OCI-M2 (cell line): Measurements from ENCODE around the gene MNAT1.

Experiments
- DNase-seq: peaks from one replicate; lab custom pipeline; 2025; ENCODE audit not compliant: unreplicated experiment; lab: John Stamatoyannopoulos, UW

MNAT1 gene

DNA sequence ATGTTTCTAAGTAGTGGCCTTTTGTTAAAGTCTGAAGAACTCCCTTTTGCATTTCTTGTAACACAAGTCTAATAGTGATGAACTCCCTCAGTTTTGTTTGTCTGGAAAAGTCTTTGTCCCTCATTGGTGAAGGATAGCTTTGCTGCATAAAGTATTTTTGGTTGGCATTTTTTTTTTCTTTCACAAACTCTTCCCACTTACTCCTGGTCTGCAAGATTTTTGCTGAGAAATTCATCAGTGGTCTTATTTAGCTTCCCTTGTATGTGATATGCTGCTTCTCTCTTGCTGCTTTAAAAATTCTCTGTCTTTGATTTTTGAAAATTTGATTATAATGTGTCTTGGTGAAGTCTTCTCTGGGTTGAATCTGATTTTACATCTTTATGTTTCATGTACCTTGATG lies 223.6 kb downstream of the MNAT1 start:
- DNase-seq, result no peak

- no peak for DNase-seq
Observed at GRCh38 chr14:60963761-60964160, 229.2 kb downstream of the MNAT1 start.

DNA sequence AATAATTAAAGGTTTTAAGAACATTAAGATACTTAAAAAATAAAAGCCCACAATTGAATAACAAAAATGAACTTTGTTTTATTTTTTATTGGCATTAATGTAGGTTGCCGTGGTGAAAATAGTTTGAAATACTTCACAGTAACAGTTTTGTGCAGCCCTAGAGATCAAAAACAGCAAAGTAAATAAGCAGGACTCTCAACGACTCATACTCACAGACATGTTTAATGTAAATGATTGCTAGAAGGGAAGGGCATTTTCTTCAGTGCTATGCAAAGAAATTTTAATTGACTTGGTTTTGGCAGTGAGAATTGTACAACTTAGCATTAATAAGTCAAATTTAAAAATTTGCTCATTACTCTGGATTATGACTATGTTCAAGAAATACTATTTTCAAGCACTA lies 230.3 kb downstream of the MNAT1 start:
- DNase-seq, result no peak

DNA sequence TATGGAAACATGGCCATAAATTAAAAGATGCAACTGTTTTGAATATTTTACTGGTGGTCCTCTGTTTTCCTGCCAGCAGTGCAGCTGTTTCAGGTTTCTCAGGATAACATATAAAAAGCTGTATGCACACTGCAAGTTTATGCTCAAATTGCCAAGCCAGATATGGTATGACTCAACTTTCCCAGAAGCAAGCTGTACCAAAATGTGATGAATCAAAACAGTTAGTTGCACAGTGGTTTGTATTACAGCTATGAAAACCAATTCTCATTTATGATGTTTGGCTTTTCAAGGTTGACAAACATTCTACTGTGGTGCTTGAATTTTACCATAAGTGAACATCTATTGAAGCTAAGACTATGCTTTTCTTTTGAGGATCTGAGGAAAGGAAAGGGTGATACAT lies 230.8 kb downstream of the MNAT1 start:
- no peak for DNase-seq

DNA sequence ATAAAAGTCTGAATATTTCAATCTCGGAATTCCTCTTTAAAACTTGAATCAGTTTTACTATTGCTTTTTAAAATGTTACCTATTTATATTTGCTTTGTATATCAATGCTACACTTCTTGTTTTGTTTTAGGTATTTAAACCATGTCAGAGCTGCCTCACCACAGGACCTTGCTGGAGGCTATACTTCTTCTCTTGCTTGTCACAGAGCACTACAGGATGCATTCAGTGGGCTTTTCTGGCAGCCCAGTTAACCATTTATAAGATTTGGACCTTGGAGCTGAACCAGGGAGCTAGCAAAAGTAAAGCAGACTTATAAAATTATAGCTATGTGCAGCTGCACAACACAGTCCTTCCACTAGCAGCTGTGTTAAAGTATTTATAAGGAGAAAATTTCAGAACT lies 233.5 kb downstream of the MNAT1 start:
- no peak for DNase-seq

GRCh38 chr14:60968671-60969070 lies 234.1 kb downstream of the MNAT1 start:
- DNase-seq, result no peak

GRCh38 chr14:60970146-60970545 lies 235.6 kb downstream of the MNAT1 start:
- DNase-seq, result no peak

DNA sequence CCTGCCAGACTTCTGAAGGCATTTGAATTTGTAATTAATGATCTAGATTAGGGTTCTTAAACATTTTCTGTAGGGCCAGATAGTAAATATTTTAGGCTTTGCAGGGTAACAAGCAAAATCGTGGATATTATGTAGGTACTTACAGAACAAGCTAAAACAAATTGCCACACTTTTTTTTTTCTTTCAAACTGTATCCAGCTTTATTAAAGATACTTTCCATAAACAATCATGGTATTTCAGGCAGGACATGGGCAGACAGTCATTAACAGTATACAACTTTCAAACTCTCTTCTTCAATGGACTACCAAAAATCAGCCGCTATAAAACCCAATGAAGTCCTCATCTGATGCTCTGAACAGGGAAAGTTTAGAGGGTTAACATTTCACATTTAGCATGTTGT lies 236.7 kb downstream of the MNAT1 start:
- no peak for DNase-seq

DNA sequence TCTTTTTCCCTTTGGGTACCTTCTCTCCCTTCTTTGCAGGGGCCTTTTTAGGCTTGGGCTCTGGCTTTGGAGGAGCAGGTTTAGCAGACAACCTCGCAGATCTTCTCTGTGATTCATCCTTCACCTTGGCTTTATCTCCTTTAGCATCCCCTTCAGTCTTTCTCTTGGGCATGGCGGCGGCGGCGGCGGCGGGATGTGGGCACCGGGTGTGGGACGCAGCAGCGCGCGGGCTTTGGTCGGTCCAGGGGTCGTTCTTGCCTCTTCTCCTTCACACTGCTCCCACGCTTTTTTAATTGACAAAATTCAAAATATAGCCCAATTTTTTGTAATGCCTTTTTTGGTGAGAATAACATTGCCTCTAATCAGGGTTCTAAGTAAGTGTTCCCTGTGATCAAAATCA lies 237.7 kb downstream of the MNAT1 start:
- no peak for DNase-seq

DNA sequence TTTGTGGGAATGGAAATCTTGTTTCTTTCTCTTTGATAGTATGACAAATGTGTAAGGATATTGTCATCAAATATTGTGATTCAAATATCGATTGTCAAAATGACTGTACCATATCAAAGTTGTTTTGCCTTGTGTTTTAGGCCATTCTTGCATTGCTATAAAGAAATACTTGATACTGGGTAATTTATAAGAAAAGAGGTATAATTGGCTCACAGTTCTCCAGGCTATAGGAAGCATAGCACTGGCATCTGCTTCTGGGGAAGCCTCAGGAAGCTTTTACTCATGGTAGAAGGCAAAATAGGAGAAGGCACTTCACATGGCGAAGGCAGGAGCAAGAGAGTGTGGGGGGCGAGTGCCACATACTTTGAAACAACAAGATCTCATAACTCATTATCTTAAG lies 238.5 kb downstream of the MNAT1 start:
- DNase-seq, result no peak

DNA sequence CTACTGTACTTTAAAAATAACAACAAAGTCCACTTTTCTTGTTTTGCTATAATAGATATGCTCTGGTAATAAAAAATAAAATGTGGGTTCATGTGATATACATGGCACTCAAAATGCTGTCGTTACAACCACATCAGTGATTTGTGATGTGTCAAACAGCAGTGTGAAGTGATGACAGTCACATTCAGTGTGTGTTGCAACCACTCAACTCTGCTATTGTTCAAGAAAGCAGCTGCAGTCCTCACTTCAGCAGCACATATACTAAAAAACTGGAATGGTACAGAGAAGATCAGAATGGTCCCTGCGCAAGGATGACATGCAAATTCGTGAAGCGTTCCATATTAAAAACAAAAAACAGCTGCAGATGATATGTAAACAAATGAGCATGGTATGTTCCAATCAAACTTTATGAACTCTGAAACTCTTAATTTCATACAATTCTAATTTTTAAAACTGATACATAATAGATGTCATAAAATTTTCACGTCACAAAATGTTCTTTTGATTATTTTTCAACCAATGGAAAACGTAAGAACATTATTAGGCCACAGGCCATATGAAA lies 239.6 kb downstream of the MNAT1 start:
- no peak for DNase-seq

- no peak for DNase-seq
Observed at GRCh38 chr14:60975551-60975950, 241.0 kb downstream of the MNAT1 start.

DNA sequence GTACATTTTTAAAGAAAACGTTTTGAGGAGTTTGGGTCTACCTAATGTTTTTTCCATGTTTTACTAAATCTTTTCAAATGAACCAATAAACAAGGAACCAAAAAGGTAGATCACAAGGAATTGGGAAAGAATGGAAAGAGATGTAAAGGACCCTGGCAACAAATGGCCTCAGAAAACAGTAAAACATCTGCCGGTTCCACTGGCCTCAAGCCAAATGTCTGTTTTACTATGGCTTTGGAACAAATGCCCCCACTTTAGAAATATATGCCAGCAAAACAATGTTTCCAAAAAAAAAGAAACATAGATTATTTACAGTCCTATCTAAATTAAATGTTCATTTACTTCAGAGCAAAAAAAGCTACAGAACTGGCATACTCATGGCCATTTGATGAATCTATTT lies 243.3 kb downstream of the MNAT1 start:
- no peak for DNase-seq

DNA sequence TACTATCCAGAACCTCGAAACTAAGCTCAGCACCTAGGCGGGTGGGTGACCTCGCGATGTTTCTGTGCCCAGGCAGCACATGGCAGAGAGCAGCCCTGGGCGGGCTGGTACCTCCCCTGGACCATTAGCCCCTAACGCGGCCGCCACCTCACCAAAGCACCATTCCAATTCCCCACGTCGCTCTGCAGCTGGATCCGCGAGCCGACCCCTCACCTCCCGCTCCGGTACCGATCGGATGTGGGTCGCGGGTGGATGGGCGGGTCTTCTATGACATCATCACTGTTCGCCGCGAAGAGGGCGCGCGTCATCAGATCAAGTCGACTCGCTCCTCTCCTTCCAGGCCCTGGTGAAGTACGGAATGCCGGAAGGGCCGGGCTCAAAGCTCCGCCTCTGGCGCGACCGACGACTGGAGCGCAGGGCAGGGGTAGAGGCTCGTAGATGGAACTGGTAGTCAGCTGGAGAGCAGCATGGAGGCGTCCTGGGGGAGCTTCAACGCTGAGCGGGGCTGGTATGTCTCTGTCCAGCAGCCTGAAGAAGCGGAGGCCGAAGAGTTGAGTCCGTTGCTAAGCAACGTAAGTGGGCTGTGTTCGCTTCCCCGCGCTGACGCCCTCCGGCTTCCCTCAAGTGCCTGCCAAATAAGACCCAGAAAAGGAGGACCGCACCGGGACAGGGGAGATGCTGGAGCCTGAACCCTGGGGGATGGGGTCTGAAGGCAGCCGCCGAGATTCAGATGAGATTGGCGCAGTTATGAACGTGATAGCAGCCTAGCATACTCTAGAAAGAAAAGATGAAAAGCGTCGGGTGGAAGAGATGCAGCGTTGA lies 246.5 kb downstream of the MNAT1 start, which contains the start of the genes SLC38A6 and TRMT5:
TSS of gene SLC38A6 (plus strand) at position 435 of the 822 bp plus-strand sequence. CDS start at position 468, 33 bp downstream.
TSS of gene TRMT5 (minus strand) at position 269 of the 822 bp plus-strand sequence. CDS start at position 163, 106 bp downstream.
- DNase-seq, result peak; percentile 87

DNA sequence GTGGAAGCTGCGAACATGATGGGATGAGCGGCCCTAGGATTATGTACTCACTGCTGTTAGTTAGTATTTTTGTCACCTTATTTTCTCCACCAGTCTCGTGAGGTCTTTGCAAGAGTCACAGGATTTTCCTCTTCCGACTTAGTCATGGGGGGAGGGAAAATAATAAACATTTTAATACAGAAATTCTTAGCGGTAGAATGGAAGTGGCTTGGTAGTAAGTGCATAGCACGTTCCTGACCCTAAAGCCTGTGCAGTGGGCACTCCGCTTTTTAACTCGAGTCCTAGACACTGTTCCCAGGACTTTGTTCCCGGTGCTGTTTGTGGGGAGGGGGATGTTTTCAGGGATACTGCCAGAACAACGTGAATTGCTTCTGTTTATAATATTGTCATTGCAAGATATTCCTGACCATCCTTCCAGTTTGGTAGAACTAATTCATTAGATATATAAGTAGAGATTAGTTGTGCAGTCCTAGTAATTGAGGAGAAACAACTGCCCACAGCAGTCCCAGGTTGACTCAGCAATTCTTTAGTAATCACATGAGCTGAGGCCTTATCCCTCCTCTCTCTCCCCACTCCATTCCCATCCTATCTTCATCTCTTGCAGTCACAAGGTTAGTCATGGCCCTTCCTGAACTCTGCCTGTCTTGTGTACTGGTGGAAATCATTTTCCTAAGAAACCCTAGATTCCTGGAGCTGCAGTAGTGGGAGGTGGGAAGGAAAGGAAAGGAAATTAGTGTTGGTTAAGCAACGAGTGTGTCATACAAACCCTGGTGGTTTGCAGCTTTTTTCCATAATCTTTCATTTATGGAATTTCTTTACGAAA lies 247.3 kb downstream of the MNAT1 start:
- no peak for DNase-seq

DNA sequence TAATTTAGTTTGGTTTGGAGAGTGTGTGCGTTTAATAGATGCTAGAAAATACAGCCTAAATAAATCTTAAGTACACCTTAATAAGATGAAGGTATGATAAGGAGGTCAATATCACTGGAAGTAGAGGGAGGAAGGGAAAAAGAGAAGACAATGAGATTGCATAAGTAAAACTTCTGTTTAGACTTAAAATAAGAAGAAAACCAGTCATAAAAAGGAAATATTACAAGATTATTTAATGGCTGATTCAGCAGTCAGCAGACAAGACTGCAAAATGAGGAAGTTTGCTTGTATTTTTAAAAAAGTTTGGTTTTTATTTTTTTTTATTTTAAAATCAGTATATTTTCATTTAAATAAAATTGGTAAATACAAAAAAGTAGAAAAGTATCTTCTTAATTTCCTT lies 249.6 kb downstream of the MNAT1 start:
- DNase-seq, result no peak

GRCh38 chr14:60986500-60986899 lies 251.9 kb downstream of the MNAT1 start:
- no peak for DNase-seq

DNA sequence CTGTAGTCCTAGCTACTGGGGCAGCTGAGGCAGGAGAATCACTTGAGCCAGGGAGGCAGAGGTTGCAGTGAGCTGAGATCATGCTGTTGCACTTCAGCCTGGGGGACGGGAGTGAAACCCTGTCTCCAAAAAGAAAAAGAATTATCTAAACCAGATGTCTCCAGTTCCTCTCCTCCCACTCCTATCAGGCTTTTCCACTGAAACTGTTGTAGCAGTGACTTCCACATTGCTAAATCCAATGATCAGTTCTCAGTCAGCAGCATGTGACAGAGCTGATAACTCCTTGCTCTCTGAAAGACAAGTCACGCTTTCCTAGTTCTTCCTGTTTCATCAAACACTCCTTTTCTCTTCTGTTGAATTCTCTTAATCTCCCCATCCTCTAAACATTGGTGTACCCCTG lies 255.0 kb downstream of the MNAT1 start:
- DNase-seq, result peak; percentile 91

DNA sequence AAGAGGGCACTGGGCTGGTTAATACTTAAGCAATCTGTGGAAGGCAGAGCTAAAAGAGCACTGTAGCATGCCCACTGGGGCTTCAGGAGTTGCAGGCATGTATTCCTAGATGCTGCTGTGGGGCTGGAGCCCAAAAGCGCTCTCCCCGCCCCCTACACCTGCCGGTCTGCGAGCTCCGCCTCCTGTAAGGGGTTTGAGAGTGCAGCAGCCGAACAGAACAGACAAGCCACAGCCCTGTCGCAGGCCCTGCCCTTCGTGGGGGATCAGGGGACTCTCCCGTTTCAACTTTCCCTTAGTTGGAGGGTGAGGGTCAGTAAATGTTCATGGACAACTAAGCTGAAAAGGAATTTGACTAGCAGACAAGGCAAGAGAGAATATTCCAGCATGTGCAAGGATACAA lies 264.1 kb downstream of the MNAT1 start:
- DNase-seq, result no peak

DNA sequence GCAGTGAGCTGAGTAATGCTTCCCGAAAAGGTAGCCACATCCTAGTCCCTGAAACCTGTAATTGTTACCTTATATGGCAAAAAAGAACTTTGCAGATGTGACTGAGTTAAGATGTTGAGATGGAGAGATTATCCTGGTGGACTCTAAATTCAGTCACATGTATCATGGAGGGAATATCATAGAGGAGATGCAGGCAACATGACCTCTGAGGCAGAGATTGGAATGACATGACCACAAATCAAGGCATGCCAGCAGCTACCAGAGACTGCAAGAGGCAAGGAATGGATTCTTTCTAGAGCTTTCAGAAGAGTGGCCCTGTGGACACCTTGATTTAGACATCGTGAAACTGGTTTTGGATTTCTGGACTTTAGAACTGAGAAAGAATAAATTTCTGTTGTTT lies 265.0 kb downstream of the MNAT1 start:
- DNase-seq, result no peak

DNA sequence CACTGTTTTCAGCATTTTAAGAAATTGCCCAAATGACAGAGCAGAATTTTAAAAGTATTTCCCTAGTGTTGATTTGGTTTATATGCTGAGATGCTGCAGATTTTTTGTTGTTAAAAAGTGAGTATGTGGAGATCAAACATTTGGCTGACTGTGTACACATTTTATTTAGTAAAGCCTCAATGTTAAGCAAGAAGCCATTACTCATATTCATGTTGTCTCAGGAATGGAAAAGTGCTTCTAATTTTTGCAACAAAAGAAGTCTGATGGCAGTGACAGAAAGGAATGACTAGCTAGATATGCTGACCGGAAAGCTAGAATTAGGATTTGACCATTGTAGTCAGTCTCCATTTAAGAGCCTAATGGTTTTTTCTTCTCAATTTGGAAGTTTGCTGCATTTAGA lies 269.0 kb downstream of the MNAT1 start:
- no peak for DNase-seq

DNA sequence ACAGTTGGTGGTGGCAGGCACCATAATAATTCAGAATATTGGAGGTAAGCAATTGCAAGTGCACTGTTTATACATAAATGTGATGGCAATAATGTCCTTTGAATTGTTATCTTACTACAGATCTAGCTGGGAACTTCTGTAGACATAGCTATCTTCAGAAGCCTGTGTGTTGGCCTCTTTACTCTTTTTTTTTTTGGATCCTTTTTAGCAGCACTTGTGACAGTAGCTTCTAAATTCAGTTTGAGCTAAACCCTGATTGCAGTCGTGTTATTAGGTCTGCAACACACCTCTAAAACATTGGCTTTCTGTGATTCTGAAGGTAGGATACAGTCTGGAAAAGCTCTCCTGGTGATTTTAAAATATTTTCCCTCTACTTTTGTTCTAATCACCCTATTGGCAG lies 285.0 kb downstream of the MNAT1 start:
- no peak for DNase-seq
